GM12891 (cell line): ENCODE measurements around the gene C1QTNF8.
"Not testable (repeated sequence)": the region's sequence is repeated elsewhere in the genome, so short reads cannot be mapped to it uniquely, and the experiment has no call there.

Source experiments
- DNase-seq: peaks from one replicate; pipeline ENCODE4 v3.0.0; 2011; ENCODE audit warnings: low spot score; ENCODE audit not compliant: insufficient read length
- FAIRE-seq: peaks from 2 replicates; lab custom pipeline; 2011; peaks lifted over from hg19 to GRCh38; lab: Jason Lieb, UNC
- PAX5 ChIP-seq: IDR thresholded peaks from 2 replicates; pipeline ENCODE4 v1.6.1; 2011; ENCODE audit warnings: low read length, moderate library complexity, mild to moderate bottlenecking; ENCODE audit not compliant: insufficient read depth, severe bottlenecking
- POLR2A ChIP-seq: IDR thresholded peaks from 2 replicates; pipeline ENCODE4 v1.6.1; 2011; ENCODE audit warnings: low read depth, low read length, control low read depth
- POLR2AphosphoS5 ChIP-seq: IDR thresholded peaks from 2 replicates; pipeline ENCODE4 v1.6.1; 2011; ENCODE audit warnings: low read depth, low read length, control low read depth
- POU2F2 ChIP-seq: IDR thresholded peaks from 2 replicates; pipeline ENCODE4 v1.6.1; 2011; ENCODE audit warnings: low read depth, mild to moderate bottlenecking, control low read depth, low read length, moderate library complexity
- SPI1 ChIP-seq: IDR thresholded peaks from 2 replicates; pipeline ENCODE4 v1.6.1; 2011; ENCODE audit warnings: low read depth, low read length, control low read depth
- TAF1 ChIP-seq: IDR thresholded peaks from 2 replicates; pipeline ENCODE4 v1.6.1; 2011; ENCODE audit warnings: low read depth, low read length, control low read depth

The C1QTNF8 gene

GRCh38 chr16:1095450-1096168, 435 bp downstream of the C1QTNF8 start:
- no peak for FAIRE-seq
- no peak for TF ChIP-seq POU2F2
- TF ChIP-seq SPI1: no peak
- TF ChIP-seq PAX5: no peak
- TF ChIP-seq TAF1: no peak
- no peak for TF ChIP-seq POLR2A
- TF ChIP-seq POLR2AphosphoS5: no peak
- DNase-seq: no peak

- DNase-seq (no peak), FAIRE-seq (no peak)
- TF ChIP-seq POU2F2 (no peak), SPI1 (no peak), PAX5 (no peak), TAF1 (no peak), POLR2A (no peak), POLR2AphosphoS5 (no peak)
Observed at GRCh38 chr16:1094601-1095449, 1.2 kb downstream of the C1QTNF8 start.

- TF ChIP-seq POU2F2 (no peak), SPI1 (no peak), POLR2A (no peak), POLR2AphosphoS5 (no peak), TAF1 (no peak), PAX5 (no peak)
- no peak for DNase-seq
- FAIRE-seq: no peak
Observed at GRCh38 chr16:1094124-1094479, 1.9 kb downstream of the C1QTNF8 start.

- TF ChIP-seq SPI1 (no peak), POLR2A (no peak), POU2F2 (no peak), TAF1 (no peak)
- FAIRE-seq: no peak
- DNase-seq: no peak
Observed at GRCh38 chr16:1093284-1094123, 2.5 kb downstream of the C1QTNF8 start.

- not testable (repeated sequence) for DNase-seq, FAIRE-seq
Observed at GRCh38 chr16:1092685-1093283, 3.3 kb downstream of the C1QTNF8 start.

GRCh38 chr16:1091992-1092552, 4.0 kb downstream of the C1QTNF8 start:
- FAIRE-seq: no peak

GRCh38 chr16:1090620-1091587, 5.1 kb downstream of the C1QTNF8 start:
- TF ChIP-seq POLR2A (no peak), POLR2AphosphoS5 (no peak), TAF1 (no peak), SPI1 (no peak), POU2F2 (no peak), PAX5 (no peak)
- no peak for FAIRE-seq
- DNase-seq: no peak

More at GRCh38 chr16:1091992-1092552, 4.0 kb downstream of the C1QTNF8 start:
- no peak for DNase-seq
- TF ChIP-seq POLR2A: no peak
- TF ChIP-seq POLR2AphosphoS5: no peak
- no peak for TF ChIP-seq TAF1
- no peak for TF ChIP-seq SPI1
- no peak for TF ChIP-seq POU2F2
- TF ChIP-seq PAX5: no peak
